ENCODE results near the gene GSTM4.
"Not testable (repeated sequence)": the region's sequence is repeated elsewhere in the genome, so short reads cannot be mapped to it uniquely, and the experiment has no call there.

GRCh38 chr1:109685399-109685798, 29.5 kb downstream of the GSTM4 start:
- TF ChIP-seq POLR2A (IDR thresholded peaks at IDR 0.05); CTCF (IDR thresholded peaks at IDR 0.05 in 8 of 11, conservative IDR thresholded peaks at IDR 0.05 in 3 of 11): not testable (repeated sequence)

Data from spleen (tissue), 7 donors.